ENCODE data around the gene ASCC2.

ASCC2 gene

GRCh38 chr22:29787371-29787980 is 50.6 kb downstream of the ASCC2 start:
- peak overlapping the region; percentile 5 for H2AFZ ChIP-seq
- peaks cover 6% of the 10 kb centered on the region for H3K4me1 ChIP-seq
- TF ChIP-seq, protein P1, sequence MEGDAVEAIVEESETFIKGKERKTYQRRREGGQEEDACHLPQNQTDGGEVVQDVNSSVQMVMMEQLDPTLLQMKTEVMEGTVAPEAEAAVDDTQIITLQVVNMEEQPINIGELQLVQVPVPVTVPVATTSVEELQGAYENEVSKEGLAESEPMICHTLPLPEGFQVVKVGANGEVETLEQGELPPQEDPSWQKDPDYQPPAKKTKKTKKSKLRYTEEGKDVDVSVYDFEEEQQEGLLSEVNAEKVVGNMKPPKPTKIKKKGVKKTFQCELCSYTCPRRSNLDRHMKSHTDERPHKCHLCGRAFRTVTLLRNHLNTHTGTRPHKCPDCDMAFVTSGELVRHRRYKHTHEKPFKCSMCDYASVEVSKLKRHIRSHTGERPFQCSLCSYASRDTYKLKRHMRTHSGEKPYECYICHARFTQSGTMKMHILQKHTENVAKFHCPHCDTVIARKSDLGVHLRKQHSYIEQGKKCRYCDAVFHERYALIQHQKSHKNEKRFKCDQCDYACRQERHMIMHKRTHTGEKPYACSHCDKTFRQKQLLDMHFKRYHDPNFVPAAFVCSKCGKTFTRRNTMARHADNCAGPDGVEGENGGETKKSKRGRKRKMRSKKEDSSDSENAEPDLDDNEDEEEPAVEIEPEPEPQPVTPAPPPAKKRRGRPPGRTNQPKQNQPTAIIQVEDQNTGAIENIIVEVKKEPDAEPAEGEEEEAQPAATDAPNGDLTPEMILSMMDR (IDR thresholded peaks at IDR 0.05): no peak
- no peaks in the 10 kb centered on the region for H3K9me3 ChIP-seq (ENCODE audit: control insufficient read depth, low read length)
- H3K27me3 ChIP-seq (ENCODE audit: control insufficient read depth, insufficient read depth, low read length): no peaks in the 10 kb centered on the region
- no peaks in the 10 kb centered on the region for H3K36me3 ChIP-seq (ENCODE audit: control insufficient read depth, insufficient read depth, low read length)
- peak overlapping the region; percentile 51 for H3K27ac ChIP-seq
- peak overlapping the region; percentile 17 for H3K4me2 ChIP-seq (ENCODE audit: low read length)
- no peaks in the 10 kb centered on the region for H3K79me2 ChIP-seq
- H3K4me3 ChIP-seq (ENCODE audit: low read depth, low read length): no peak overlapping the region
- no peak overlapping the region for H3K9ac ChIP-seq

DNA sequence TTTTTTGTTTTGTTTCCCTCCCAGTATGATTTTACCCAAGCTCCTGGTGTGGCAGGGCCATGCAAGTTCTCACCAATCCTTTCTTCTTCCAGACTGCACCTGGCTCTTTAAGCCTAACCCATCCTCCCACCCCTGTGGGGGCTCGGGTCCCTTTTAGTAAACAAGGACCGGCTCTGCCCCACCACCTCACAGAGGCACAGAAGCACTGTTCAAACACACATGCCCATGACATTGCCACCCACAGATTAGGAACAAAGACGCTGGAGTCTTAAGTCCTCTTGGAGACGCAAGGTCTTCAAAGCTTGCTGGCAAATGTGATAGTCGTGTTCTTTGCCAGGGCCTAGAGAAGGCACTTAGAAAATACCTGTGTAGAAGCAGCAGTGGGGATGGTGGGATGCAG is 52.0 kb downstream of the ASCC2 start:
- TF ChIP-seq, protein P1 (IDR thresholded peaks at IDR 0.05): no peak
- H3K4me3 ChIP-seq (ENCODE audit: low read depth, low read length): no peak overlapping the region
- H3K27ac ChIP-seq: no peak overlapping the region
- H3K9me3 ChIP-seq (ENCODE audit: control insufficient read depth, low read length): no peaks in the 10 kb centered on the region
- no peaks in the 10 kb centered on the region for H3K36me3 ChIP-seq (ENCODE audit: control insufficient read depth, insufficient read depth, low read length)
- H3K4me2 ChIP-seq (ENCODE audit: low read length): no peak overlapping the region
- no peaks in the 10 kb centered on the region for H3K27me3 ChIP-seq (ENCODE audit: control insufficient read depth, insufficient read depth, low read length)
- H3K79me2 ChIP-seq: no peaks in the 10 kb centered on the region
- no peak overlapping the region for H3K9ac ChIP-seq
- peaks cover 16% of the 10 kb centered on the region for H3K4me1 ChIP-seq
- H2AFZ ChIP-seq: no peak overlapping the region

DNA sequence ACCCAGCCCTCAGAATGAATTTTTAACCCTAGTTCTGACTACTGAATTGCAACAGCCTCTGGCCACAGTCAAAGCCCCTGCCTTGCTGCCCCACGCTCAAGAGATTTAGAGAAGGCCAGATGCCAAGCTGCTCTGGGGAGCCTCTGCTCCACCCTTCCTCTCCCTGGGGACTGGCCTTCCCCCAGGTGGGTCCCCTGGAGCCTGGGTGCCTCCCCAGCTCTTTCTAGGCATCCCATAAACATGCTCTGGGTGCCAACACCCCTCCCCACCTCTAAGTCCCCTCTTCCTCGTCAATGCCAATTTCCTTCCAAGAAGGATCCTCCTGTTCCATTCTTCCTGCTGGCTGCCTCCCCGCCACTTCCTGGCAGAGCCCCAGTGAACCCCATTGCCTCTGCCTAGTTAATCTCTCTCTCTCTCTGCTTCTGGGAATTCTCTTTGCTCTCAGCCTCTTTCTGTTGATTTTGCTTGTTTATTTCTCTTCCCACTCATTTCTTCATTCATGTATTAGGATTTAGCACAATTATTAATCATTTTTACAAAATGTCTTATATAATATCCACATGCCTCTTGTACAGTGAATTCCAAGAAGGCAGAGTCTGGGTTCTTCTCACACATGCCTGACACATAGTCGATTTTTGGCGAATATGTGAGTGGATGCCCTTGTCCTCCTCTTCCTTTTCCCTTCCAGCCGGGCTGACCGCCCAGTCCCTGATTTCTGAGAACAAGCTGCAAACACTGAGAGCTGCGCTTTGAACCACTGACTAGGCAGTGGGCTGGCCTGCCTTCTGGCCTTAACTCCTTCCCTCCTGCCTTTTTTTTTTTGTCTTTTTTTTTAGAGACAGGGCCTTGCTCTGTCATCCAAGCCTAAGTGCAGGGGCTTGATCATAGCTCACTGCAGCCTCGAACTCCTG is 53.4 kb downstream of the ASCC2 start:
- no peak overlapping the region for H3K4me2 ChIP-seq (ENCODE audit: low read length)
- no peaks in the 10 kb centered on the region for H3K9me3 ChIP-seq (ENCODE audit: control insufficient read depth, low read length)
- peaks cover 20% of the 10 kb centered on the region for H3K4me1 ChIP-seq
- TF ChIP-seq, protein P1 (IDR thresholded peaks at IDR 0.05): no peak
- no peak overlapping the region for H3K4me3 ChIP-seq (ENCODE audit: low read depth, low read length)
- peak overlapping the region; percentile 24 for H3K27ac ChIP-seq
- no peaks in the 10 kb centered on the region for H3K79me2 ChIP-seq
- H3K9ac ChIP-seq: no peak overlapping the region
- H3K27me3 ChIP-seq (ENCODE audit: control insufficient read depth, insufficient read depth, low read length): no peaks in the 10 kb centered on the region
- H3K36me3 ChIP-seq (ENCODE audit: control insufficient read depth, insufficient read depth, low read length): no peaks in the 10 kb centered on the region
- no peak overlapping the region for H2AFZ ChIP-seq

GRCh38 chr22:29782061-29782845 is 55.8 kb downstream of the ASCC2 start:
- Histone ChIP-seq H3K27me3 (ENCODE audit: control insufficient read depth, insufficient read depth, low read length) (no peaks in the 10 kb centered on the region), H3K9ac (no peak overlapping the region), H3K79me2 (no peaks in the 10 kb centered on the region), H3K36me3 (ENCODE audit: control insufficient read depth, insufficient read depth, low read length) (no peaks in the 10 kb centered on the region), H2AFZ (peak overlapping the region; percentile 68), H3K4me1 (peaks cover 14% of the 10 kb centered on the region), H3K4me3 (ENCODE audit: low read depth, low read length) (no peak overlapping the region), H3K9me3 (ENCODE audit: control insufficient read depth, low read length) (no peaks in the 10 kb centered on the region), H3K27ac (peak overlapping the region; percentile 24), H3K4me2 (ENCODE audit: low read length) (no peak overlapping the region)
- TF ChIP-seq, protein P1 (IDR thresholded peaks at IDR 0.05): no peak
